PC-3 (cell line): ENCODE data around the gene PSMD6. TPM values are rescaled to one million over a fixed set of nuclear protein-coding genes. Genes with fewer than 3 reads are reported as not detected.

Experiments
- ATAC-seq: fragments of 200-7000 bp; cut with Tn5 transposase; 2 replicates; pipeline ENCODE4 v1.9.1; 2020; ENCODE audit warnings: mild to moderate bottlenecking, moderate library complexity
- BruUV-seq: library from RNA; stranded (reverse); fragments of 400-500 nt; replicated peaks from 2 replicates; lab custom pipeline; 2021; lab: Mats Ljungman, UMichigan
- CTCF ChIA-PET: fragments of 300-600 bp; sonication (Branson Sonifier 250); formaldehyde crosslinking; loops from one replicate; lab custom pipeline; 2022; ENCODE audit warnings: antibody characterized with exemption; lab: Charles Lee
- POLR2A ChIA-PET: fragments of 300-600 bp; sonication (Branson Sonifier 250); formaldehyde crosslinking; loops from one replicate; lab custom pipeline; 2022; ENCODE audit warnings: antibody characterized with exemption; ENCODE audit not compliant: unreplicated experiment; lab: Charles Lee
- DNase-seq: peaks from one replicate; pipeline ENCODE4 v3.0.0-alpha.2; 2015
- H2AFZ ChIP-seq: fragments of 300-600 bp; sonication (generic); 2 replicates; pipeline ENCODE4 v1.6.0; 2016; ENCODE audit warnings: antibody characterized with exemption, low read length
- H3F3A ChIP-seq: fragments of 300-600 bp; sonication (generic); one replicate; pipeline ENCODE4 v1.6.0; 2017; ENCODE audit warnings: antibody characterized with exemption, low read length, control low read depth, mild to moderate bottlenecking; ENCODE audit not compliant: unreplicated experiment
- H3K27ac ChIP-seq: fragments of 300-600 bp; sonication (generic); 2 replicates; pipeline ENCODE4 v1.5.1; 2016; ENCODE audit warnings: mild to moderate bottlenecking, low read length
- H3K27me3 ChIP-seq: fragments of 300-600 bp; sonication (generic); 2 replicates; pipeline ENCODE4 v1.6.1; 2016; ENCODE audit warnings: low read length, mixed read lengths
- H3K36me3 ChIP-seq: fragments of 300-600 bp; sonication (generic); 2 replicates; pipeline ENCODE4 v1.6.1; 2016; ENCODE audit warnings: low read depth, mixed run types, low read length, mixed read lengths
- H3K4me1 ChIP-seq: fragments of 300-600 bp; sonication (generic); 2 replicates; pipeline ENCODE4 v1.5.1; 2016; ENCODE audit warnings: low read length; ENCODE audit not compliant: insufficient read depth
- H3K4me2 ChIP-seq: fragments of 300-600 bp; sonication (generic); 2 replicates; pipeline ENCODE4 v1.6.0; 2016; ENCODE audit warnings: low read length
- H3K4me3 ChIP-seq: fragments of 300-600 bp; sonication (generic); 2 replicates; pipeline ENCODE4 v1.5.1; 2016; ENCODE audit warnings: mild to moderate bottlenecking, low read length, mixed read lengths
- H3K79me2 ChIP-seq: fragments of 300-600 bp; sonication (generic); 2 replicates; pipeline ENCODE4 v1.6.1; 2017; ENCODE audit warnings: low read length, mixed read lengths
- H3K9ac ChIP-seq: fragments of 300-600 bp; sonication (generic); 2 replicates; pipeline ENCODE4 v1.6.0; 2016; ENCODE audit warnings: mild to moderate bottlenecking, low read length
- H3K9me2 ChIP-seq: fragments of 300-600 bp; sonication (generic); replicated peaks from 2 replicates; pipeline ENCODE4 v1.6.1; 2016; ENCODE audit warnings: mixed run types, low read length, mixed read lengths
- H3K9me3 ChIP-seq: fragments of 300-600 bp; sonication (generic); 2 replicates; pipeline ENCODE4 v1.6.1; 2016; ENCODE audit warnings: low read length, mixed read lengths
- H4K20me1 ChIP-seq: fragments of 300-600 bp; sonication (generic); 2 replicates; pipeline ENCODE4 v1.6.1; 2016; ENCODE audit warnings: low read length, mixed read lengths
- CTCF ChIP-seq: fragments of 300-600 bp; sonication (generic); conservative IDR thresholded peaks from 2 replicates; pipeline ENCODE4 v1.5.1; 2017; ENCODE audit warnings: antibody characterized with exemption, low read depth, mild to moderate bottlenecking, low read length
- EZH2 ChIP-seq: fragments of 300-600 bp; sonication (generic); IDR thresholded peaks from one replicate; pipeline ENCODE4 v1.6.1; 2017; ENCODE audit warnings: antibody characterized with exemption, mild to moderate bottlenecking, low read length; ENCODE audit not compliant: unreplicated experiment
- EZH2phosphoT487 ChIP-seq: fragments of 300-600 bp; sonication (generic); IDR thresholded peaks from 2 replicates; pipeline ENCODE4 v1.6.1; 2018; ENCODE audit warnings: mild to moderate bottlenecking, antibody characterized with exemption, low read length, borderline replicate concordance
- intact Hi-C: fragments of 100-400 bp; cut with micrococcal nuclease; formaldehyde crosslinking; loops from 2 replicates; pipeline ENCODE4 v1.9.0; 2023
- total RNA-seq: library from RNA; depleted of rRNA; stranded (reverse); fragments of >200 nt; gene quantifications from 2 replicates; pipeline ENCODE4 v1.2.3, GENCODE V29; 2014

PSMD6 gene
- total RNA-seq, 1 experiment from 2014 or later = 80.7 TPM

- ChIA-PET CTCF (no interaction called here), POLR2A (no interaction called here)
- Histone ChIP-seq H3K27me3 (no peaks in the 10 kb centered on the region), H3K4me3 (no peak overlapping the region), H3K4me2 (peak overlapping the region; percentile 59), H3K9me3 (no peaks in the 10 kb centered on the region), H3K9ac (peak overlapping the region; percentile 64), H3K9me2 (no peaks in the 10 kb centered on the region), H2AFZ (no peak overlapping the region), H3F3A (no peaks in the 10 kb centered on the region), H3K27ac (peak overlapping the region; percentile 92), H3K4me1 (peaks cover 14% of the 10 kb centered on the region), H3K36me3 (no peaks in the 10 kb centered on the region), H3K79me2 (no peaks in the 10 kb centered on the region), H4K20me1 (no peaks in the 10 kb centered on the region)
- DNase-seq (peak; percentile 69), ATAC-seq (peak; percentile 82)
- BruUV-seq = no TSS peak
- intact Hi-C loops = loop anchor here (1.0 kb wide), 1 partner anchor 31 kb away; no protein-coding TSS in a partner anchor
- TF ChIP-seq EZH2 = no peak
Observed at GRCh38 chr3:64063207-64063982, 40.1 kb upstream of the PSMD6 start.

- peaks cover 20% of the 10 kb centered on the region for H3K4me1 ChIP-seq
- TF ChIP-seq EZH2 (no peak), EZH2phosphoT487 (no peak), CTCF (no peak)
- ATAC-seq = no peak
- H3K9me2 ChIP-seq = no peaks in the 10 kb centered on the region
- no peak overlapping the region for H3K27ac ChIP-seq
- no peaks in the 10 kb centered on the region for H3K36me3 ChIP-seq
- no peak overlapping the region for H3K4me3 ChIP-seq
- no peak for DNase-seq
- no peak overlapping the region for H3K4me2 ChIP-seq
- CTCF ChIA-PET = no interaction called here
- H2AFZ ChIP-seq = no peak overlapping the region
- H4K20me1 ChIP-seq = no peaks in the 10 kb centered on the region
- H3K9me3 ChIP-seq = no peaks in the 10 kb centered on the region
- no peaks in the 10 kb centered on the region for H3K79me2 ChIP-seq
- H3K9ac ChIP-seq = no peak overlapping the region
- POLR2A ChIA-PET = no interaction called here
- BruUV-seq = no TSS peak
- intact Hi-C loops = no loop called here
- H3K27me3 ChIP-seq = no peaks in the 10 kb centered on the region
- no peaks in the 10 kb centered on the region for H3F3A ChIP-seq
Observed at GRCh38 chr3:64061628-64062027, 38.3 kb upstream of the PSMD6 start.

- H3K9ac ChIP-seq = no peak overlapping the region
- POLR2A ChIA-PET = no interaction called here
- no peaks in the 10 kb centered on the region for H3K9me2 ChIP-seq
- H3K79me2 ChIP-seq = no peaks in the 10 kb centered on the region
- H3K9me3 ChIP-seq = no peaks in the 10 kb centered on the region
- H3K36me3 ChIP-seq = no peaks in the 10 kb centered on the region
- no peaks in the 10 kb centered on the region for H3K27me3 ChIP-seq
- H2AFZ ChIP-seq = no peak overlapping the region
- no peak for ATAC-seq
- H4K20me1 ChIP-seq = no peaks in the 10 kb centered on the region
- CTCF ChIA-PET = no interaction called here
- H3K4me1 ChIP-seq = peaks cover 28% of the 10 kb centered on the region
- H3K4me3 ChIP-seq = no peak overlapping the region
- TF ChIP-seq EZH2phosphoT487 = no peak
- TF ChIP-seq EZH2 = no peak
- no peak for TF ChIP-seq CTCF
- no TSS peak for BruUV-seq
- DNase-seq = no peak
- H3K4me2 ChIP-seq = no peak overlapping the region
- no peak overlapping the region for H3K27ac ChIP-seq
- no peaks in the 10 kb centered on the region for H3F3A ChIP-seq
- intact Hi-C loops = no loop called here
Observed at GRCh38 chr3:64059484-64060175, 36.3 kb upstream of the PSMD6 start.
